Measurements from ENCODE around the gene TMEM243. TPM values are rescaled to one million over a fixed set of nuclear protein-coding genes. Genes with fewer than 3 reads are reported as not detected.

TMEM243 gene
- total RNA-seq, 1 experiment from 2014 or later: 24.2 TPM

DNA sequence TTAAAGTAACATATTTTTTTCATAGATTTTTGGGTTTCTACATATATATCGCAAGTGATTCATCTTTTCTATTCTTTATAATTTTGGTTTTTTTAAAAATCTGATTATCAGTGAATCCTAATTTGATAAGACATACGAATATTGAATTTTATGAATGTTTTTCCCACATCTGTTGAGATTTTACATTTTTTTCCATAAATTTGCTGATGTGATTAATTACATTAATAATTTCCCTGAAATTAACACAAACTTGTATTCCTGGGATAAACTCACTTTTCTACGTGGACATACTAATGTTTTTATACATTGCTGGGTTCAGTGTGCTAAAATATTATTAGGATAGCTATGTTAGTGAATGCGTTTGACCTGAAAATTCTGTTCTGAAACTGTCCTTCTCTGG, 41.2 kb downstream of the TMEM243 start:
- Mint-ChIP-seq H3K9me3 (ENCODE audit: unreplicated experiment) (no peaks in the 10 kb centered on the region), H3K36me3 (ENCODE audit: insufficient read depth, unreplicated experiment) (peaks cover 73% of the 10 kb centered on the region), H3K27me3 (ENCODE audit: insufficient read depth, unreplicated experiment) (no peaks in the 10 kb centered on the region), H3K4me3 (ENCODE audit: unreplicated experiment) (no peak overlapping the region), H3K27ac (ENCODE audit: unreplicated experiment) (no peak overlapping the region), H3K4me1 (ENCODE audit: low read depth, unreplicated experiment) (peaks cover 7% of the 10 kb centered on the region)
- CTCF ChIA-PET: no interaction called here
- intact Hi-C loops (cut with micrococcal nuclease; ENCODE audit: unreplicated experiment): no loop called here
- no peak for DNase-seq
- H3K4me1 ChIP-seq: peaks cover 10% of the 10 kb centered on the region
- POLR2A ChIA-PET: interaction anchor here (0.5 kb wide), 1 partner anchor 25 kb away, joined by 3 read pairs; no protein-coding TSS in a partner anchor
- BruUV-seq (replicated peaks): no TSS peak
- no peaks in the 10 kb centered on the region for H3K27me3 ChIP-seq (replicated peaks; ENCODE audit: control insufficient read depth, insufficient read depth, low read length)
- H3K36me3 ChIP-seq (ENCODE audit: control insufficient read depth, insufficient read depth, low read length): no peaks in the 10 kb centered on the region; the same call in 1 of the 2 replicates
- H3K9me3 ChIP-seq: no peaks in the 10 kb centered on the region
- TF ChIP-seq, protein P1, sequence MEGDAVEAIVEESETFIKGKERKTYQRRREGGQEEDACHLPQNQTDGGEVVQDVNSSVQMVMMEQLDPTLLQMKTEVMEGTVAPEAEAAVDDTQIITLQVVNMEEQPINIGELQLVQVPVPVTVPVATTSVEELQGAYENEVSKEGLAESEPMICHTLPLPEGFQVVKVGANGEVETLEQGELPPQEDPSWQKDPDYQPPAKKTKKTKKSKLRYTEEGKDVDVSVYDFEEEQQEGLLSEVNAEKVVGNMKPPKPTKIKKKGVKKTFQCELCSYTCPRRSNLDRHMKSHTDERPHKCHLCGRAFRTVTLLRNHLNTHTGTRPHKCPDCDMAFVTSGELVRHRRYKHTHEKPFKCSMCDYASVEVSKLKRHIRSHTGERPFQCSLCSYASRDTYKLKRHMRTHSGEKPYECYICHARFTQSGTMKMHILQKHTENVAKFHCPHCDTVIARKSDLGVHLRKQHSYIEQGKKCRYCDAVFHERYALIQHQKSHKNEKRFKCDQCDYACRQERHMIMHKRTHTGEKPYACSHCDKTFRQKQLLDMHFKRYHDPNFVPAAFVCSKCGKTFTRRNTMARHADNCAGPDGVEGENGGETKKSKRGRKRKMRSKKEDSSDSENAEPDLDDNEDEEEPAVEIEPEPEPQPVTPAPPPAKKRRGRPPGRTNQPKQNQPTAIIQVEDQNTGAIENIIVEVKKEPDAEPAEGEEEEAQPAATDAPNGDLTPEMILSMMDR (IDR thresholded peaks at IDR 0.05; ENCODE audit: insufficient read depth in 1 of 2, low read depth in 1 of 2, low read length in 1 of 2, severe bottlenecking in 1 of 2, unreplicated experiment in 1 of 2): no peak
- no peak overlapping the region for H3K4me3 ChIP-seq (ENCODE audit: low read depth, low read length)

DNA sequence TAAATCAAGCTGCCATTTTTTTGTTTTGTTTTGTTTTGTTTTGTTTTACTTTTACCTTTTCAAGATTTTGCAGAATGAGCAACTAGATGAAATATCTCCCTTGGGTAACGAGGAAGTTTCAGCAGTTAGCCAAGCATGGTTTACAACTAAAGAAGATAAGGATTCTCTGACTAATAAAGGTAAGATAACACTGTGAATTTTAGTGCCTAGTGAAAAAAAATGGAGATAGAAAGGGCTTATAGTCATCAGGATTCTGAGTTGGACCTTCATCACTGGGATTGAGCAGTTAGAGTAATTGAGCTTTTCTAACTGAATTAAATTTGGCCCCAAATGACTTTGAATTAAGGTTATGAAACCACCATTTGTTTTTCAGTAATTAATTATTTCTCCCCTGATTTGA, 46.1 kb downstream of the TMEM243 start:
- Mint-ChIP-seq H3K27ac (ENCODE audit: unreplicated experiment) (no peak overlapping the region), H3K4me1 (ENCODE audit: low read depth, unreplicated experiment) (peaks cover 7% of the 10 kb centered on the region), H3K4me3 (ENCODE audit: unreplicated experiment) (no peak overlapping the region), H3K36me3 (ENCODE audit: insufficient read depth, unreplicated experiment) (peaks cover 63% of the 10 kb centered on the region), H3K9me3 (ENCODE audit: unreplicated experiment) (no peaks in the 10 kb centered on the region), H3K27me3 (ENCODE audit: insufficient read depth, unreplicated experiment) (no peaks in the 10 kb centered on the region)
- intact Hi-C loops (cut with micrococcal nuclease; ENCODE audit: unreplicated experiment): no loop called here
- peaks cover 10% of the 10 kb centered on the region for H3K4me1 ChIP-seq
- CTCF ChIA-PET: no interaction called here
- H3K4me3 ChIP-seq (ENCODE audit: low read depth, low read length): no peak overlapping the region
- H3K27me3 ChIP-seq (replicated peaks; ENCODE audit: control insufficient read depth, insufficient read depth, low read length): no peaks in the 10 kb centered on the region
- no peaks in the 10 kb centered on the region for H3K9me3 ChIP-seq
- TF ChIP-seq, protein P1 (IDR thresholded peaks at IDR 0.05; ENCODE audit: insufficient read depth in 1 of 2, low read depth in 1 of 2, low read length in 1 of 2, severe bottlenecking in 1 of 2, unreplicated experiment in 1 of 2): no peak
- H3K36me3 ChIP-seq (ENCODE audit: control insufficient read depth, insufficient read depth, low read length): peaks cover 2% of the 10 kb centered on the region
- no TSS peak for BruUV-seq (replicated peaks)
- DNase-seq: no peak
- POLR2A ChIA-PET: no interaction called here

DNA sequence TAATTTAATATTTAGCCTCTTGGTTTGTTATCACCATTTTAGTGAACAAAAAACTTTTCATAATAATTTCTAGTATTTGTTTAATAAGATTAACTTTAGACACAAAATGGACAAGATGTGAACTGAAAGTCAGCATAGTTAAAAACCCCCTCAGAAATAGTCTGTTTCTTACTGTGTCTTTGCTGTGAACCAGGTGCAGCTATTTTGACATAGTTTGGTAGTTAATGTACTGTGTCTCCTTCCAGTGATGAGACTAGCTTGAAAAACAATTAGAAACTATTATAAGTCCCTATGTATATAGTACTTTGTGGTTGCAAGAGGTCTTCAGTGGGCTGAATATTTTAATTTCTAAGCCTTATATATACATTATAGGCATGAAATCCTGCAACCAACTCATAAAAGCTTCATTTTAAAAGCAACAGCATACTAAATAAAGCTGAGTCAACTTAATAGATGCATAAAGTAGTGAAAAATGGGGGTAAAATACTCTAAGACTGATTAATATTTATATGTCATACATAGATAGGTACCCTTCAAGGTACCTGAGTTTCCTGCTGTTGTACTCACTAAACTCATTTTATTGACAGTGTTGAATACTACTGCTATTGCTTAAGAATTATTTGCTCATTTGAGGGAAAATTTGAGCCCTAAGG, 48.1 kb downstream of the TMEM243 start:
- intact Hi-C loops (cut with micrococcal nuclease; ENCODE audit: unreplicated experiment): no loop called here
- Mint-ChIP-seq H3K9me3 (ENCODE audit: unreplicated experiment) (no peaks in the 10 kb centered on the region), H3K4me1 (ENCODE audit: low read depth, unreplicated experiment) (peaks cover 7% of the 10 kb centered on the region), H3K36me3 (ENCODE audit: insufficient read depth, unreplicated experiment) (peaks cover 63% of the 10 kb centered on the region), H3K27ac (ENCODE audit: unreplicated experiment) (no peak overlapping the region), H3K27me3 (ENCODE audit: insufficient read depth, unreplicated experiment) (no peaks in the 10 kb centered on the region), H3K4me3 (ENCODE audit: unreplicated experiment) (no peak overlapping the region)
- TF ChIP-seq, protein P1 (IDR thresholded peaks at IDR 0.05; ENCODE audit: insufficient read depth in 1 of 2, low read depth in 1 of 2, low read length in 1 of 2, severe bottlenecking in 1 of 2, unreplicated experiment in 1 of 2): no peak
- BruUV-seq (replicated peaks): no TSS peak
- Histone ChIP-seq H3K4me3 (ENCODE audit: low read depth, low read length) (no peak overlapping the region), H3K4me1 (peaks cover 10% of the 10 kb centered on the region), H3K36me3 (ENCODE audit: control insufficient read depth, insufficient read depth, low read length) (peaks cover 2% of the 10 kb centered on the region), H3K27me3 (replicated peaks; ENCODE audit: control insufficient read depth, insufficient read depth, low read length) (no peaks in the 10 kb centered on the region), H3K9me3 (no peaks in the 10 kb centered on the region)
- no peak for DNase-seq
- ChIA-PET CTCF (no interaction called here), POLR2A (interaction anchor here (0.6 kb wide), 1 partner anchor 19 kb away, joined by 3 read pairs; the partner anchor contains the start of gene DMTF1)
